G401 (cell line): Measurements from ENCODE around the gene C10orf62. TPM values are rescaled to one million over a fixed set of nuclear protein-coding genes. Genes with fewer than 3 reads are reported as not detected.
"Not testable (repeated sequence)": the region's sequence is repeated elsewhere in the genome, so short reads cannot be mapped to it uniquely, and the experiment has no call there.

Source experiments
- DNase-seq: peaks from one replicate; pipeline ENCODE4 v3.0.0-alpha.2; 2015; ENCODE audit warnings: low spot score
- in situ Hi-C: cut with HindIII; loops from 2 replicates; pipeline ENCODE4 v1.10.0; 2016; ENCODE audit warnings: low sequenced_read_pairs, mixed read lengths
- total RNA-seq: library from RNA; depleted of rRNA; stranded (reverse); fragments of >200 nt; shearing (Covaris generic); gene quantifications from 2 replicates; pipeline ENCODE4 v1.2.3, GENCODE V29; 2014

C10orf62 gene
- total RNA-seq, 1 experiment from 2014 or later = 0.24 TPM

DNA sequence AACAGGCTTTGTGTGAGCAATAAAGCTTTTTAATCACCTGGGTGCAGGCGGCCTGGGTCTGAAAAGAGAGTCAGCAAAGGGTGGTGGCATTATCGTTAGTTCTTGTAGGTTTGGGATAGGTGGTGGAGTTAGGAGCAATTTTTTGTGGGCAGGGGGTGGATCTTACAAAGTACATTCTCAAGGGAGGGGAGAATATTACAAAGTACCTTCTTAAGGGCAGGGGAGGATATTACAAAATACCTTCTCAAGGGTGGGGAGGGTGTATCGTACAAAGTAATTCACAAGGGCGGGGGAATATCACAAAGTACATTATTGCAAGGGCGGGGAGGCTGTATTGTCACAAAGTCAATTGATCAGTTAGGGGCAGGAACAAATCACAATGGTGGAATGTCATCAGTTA lies 27.2 kb upstream of the C10orf62 start:
- in situ Hi-C loops, DNase-seq: not testable (repeated sequence)

DNA sequence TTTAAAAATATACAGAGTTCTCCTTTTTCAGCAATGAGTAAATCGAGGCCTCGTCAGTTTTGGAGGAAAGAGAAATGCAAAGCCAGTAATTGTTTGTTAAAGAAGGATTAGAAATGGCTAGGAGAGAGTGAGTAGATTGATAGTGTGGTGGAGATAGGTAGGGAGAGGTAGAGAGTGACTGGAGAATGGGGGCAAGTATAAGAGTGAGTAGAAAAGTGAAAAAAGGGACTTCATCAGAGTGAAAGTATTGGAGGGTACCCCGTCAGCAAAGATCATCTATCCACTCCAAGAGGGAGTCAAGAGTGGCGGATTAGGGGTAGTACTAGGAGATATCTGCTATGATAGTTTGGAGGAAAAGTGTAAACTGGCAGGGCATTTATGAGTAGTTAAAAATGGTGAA lies 26.2 kb upstream of the C10orf62 start:
- DNase-seq = no peak
- in situ Hi-C loops = no loop called here

DNA sequence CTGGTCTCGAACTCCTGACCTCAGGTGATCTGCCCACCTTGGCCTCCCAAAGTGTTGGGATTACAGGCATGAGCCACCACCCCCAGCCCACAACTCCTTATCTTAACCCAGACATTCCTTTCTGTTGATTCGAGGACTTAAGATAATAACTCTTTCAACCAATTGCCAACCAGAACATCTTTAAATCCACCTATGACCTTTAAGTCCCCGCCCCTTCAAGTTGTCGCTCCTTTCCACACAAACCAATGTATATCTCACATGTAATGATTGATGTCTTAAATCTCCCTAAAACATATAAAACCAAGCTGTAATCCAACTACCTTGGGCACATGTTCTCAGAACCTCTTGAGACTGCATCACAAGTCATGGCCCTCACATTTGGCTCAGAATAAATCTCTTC lies 24.7 kb upstream of the C10orf62 start:
- in situ Hi-C loops = no loop called here
- DNase-seq = no peak

GRCh38 chr10:97566336-97566996 lies 23.1 kb upstream of the C10orf62 start:
- in situ Hi-C loops = no loop called here
- no peak for DNase-seq

DNA sequence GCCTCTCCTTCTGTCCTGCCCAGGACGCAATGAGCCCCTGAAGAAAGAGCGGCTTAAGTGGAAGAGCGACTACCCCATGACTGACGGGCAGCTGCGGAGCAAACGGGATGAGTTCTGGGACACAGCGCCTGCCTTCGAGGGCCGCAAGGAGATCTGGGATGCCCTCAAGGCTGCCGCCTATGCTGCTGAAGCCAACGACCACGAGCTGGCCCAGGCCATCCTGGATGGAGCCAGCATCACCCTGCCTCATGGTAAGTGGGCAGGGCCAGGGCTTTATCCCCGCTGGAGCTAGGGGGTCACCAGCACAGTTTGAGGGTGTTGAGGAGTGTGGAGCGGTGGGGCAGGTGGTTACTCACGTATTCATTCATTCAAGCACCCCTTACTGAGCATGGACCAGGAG lies 21.6 kb upstream of the C10orf62 start:
- in situ Hi-C loops = no loop called here
- DNase-seq = no peak

DNA sequence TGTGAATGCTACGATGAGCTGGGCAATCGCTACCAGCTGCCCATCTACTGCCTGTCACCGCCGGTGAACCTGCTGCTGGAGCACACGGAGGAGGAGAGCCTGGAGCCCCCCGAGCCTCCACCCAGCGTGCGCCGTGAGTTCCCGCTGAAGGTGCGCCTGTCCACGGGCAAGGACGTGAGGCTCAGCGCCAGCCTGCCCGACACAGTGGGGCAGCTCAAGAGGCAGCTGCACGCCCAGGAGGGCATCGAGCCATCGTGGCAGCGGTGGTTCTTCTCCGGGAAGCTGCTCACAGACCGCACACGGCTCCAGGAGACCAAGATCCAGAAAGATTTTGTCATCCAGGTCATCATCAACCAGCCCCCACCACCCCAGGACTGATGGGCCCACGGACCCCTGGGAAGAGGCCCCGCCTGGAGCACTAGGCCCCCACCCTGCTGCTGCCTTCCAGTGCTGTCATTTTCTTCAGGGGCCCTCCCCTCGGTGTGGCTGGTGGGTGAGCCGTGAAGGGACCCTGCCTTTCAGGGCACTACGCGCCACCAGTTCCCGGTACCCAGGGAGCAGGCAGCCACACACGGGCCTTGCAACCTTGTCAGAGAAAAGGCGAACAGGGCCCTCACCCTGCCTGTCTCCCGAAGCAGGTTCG lies 19.3 kb upstream of the C10orf62 start:
- peak; percentile 30 for DNase-seq
- in situ Hi-C loops = no loop called here

DNA sequence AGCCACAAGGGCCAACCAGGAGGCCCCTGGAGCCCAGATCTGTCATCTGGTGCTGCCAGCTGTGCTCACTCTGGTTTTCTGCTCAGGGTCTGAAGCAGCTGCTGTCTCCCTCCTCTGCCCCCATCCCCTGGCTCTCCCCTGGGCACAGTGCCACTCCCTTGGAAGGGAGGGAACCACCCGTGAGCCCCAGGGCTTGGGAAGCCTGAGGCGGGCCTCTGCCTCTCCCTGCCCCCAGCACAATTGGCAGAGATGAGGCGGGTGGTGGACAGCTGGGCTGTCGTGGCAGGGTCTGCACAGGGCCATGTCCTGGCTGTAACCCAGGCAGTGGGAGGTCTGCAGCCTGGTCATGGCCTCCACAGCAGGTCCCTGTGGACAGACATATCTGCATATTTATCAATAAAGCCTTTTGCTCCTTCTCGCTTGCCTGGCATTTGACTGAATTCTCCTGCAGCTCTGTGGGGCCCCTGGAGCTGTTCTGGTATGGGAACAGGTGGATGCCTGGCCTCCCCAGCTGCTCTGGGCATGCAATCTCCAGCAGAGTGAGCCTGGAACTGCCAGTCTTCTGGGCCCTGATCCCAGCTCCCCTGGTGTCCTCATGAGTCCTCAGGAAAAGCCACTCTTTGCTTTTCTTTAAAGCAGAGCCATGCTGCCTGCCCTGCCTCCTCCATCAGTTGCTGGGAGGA lies 18.6 kb upstream of the C10orf62 start:
- DNase-seq = peak; percentile 95
- in situ Hi-C loops = no loop called here

- DNase-seq = peak; percentile 66
- in situ Hi-C loops = no loop called here
These were observed 17.9 kb upstream of the C10orf62 start for GRCh38 chr10:97571622-97572021.

GRCh38 chr10:97572214-97572989 lies 17.1 kb upstream of the C10orf62 start, which contains the start of gene ANKRD2:
ANKRD2 (plus strand) TSS chr10:97572779; CDS start chr10:97572789, 10 bp downstream.
- in situ Hi-C loops = no loop called here
- peak; percentile 87 for DNase-seq

DNA sequence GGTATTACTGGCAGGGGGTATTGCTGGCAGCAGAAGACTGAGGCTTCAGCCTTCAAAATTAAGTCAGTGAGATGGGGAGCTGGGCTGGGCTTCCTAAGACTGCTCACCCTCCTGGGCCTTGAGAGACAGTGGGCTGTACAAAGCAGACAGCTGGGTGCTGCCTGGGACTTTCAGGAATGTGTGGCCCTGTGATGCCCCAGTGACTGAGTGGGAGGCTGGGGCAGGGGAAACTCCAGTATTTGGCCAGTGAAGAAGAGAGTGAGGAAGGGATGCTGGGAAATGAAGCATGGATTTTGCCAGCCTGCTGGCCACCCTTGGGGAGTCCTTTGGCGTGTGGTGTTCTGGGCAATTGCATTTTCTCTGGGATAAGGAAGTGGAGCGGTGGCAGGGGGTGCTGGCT lies 16.5 kb upstream of the C10orf62 start:
- no peak for DNase-seq
- in situ Hi-C loops = no loop called here

DNA sequence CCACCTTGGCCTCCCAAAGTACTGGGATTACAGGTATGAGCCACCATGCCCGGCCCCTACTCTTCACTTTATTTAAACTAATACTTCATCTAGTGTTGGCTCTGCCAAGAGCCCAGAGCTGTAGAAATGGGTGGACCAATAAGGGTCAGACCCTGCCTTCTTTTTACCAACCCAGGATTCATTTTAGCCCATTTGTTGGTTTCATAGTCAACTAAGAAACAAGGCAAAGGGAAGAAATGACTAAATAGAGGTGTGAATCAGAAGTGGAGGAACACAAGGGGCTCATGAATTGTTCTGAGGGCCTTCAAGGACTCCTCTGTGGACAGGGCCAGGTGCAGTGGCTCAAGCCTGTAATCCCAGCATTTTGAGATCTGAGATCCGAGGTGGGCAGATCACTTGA lies 15.8 kb upstream of the C10orf62 start:
- no peak for DNase-seq
- in situ Hi-C loops = no loop called here

DNA sequence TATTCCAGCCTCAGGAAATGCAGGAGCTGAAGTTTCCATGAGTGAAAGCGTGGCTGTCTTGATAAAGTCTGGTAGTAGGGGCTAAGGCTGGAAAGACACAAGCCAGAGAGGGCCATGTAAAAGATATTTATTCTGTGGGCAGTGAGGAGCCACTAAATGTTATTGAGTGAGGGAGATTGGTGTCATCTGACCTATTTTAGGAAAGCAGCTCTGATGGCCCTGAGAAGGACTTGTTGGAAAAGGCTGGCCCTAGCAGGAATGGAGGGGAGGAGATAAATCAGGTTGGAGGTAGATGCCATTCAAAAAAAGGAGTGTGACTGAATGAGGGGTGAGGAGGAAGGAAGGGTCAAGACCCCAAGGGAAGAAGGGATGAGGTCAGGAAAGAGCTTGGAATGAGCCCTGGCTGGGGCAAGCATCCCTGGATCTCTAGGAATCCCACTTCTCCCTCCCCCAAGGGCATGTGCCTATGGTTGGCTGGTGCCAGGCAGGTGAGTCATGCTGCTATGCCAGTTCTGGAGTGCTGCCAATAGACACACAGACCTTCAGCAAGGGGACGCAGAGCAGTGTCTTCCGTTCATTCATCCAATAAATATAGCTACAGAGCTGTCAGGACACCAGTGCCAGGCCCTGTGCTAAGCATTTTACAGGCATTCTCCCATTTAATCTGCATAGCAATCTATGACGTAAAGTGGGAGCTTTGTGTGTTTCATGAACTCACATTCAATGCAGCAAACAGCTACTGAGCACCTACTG lies 15.0 kb upstream of the C10orf62 start:
- DNase-seq = peak; percentile 96
- in situ Hi-C loops = no loop called here

- in situ Hi-C loops = no loop called here
- no peak for DNase-seq
These were observed 14.3 kb upstream of the C10orf62 start for GRCh38 chr10:97575127-97575668.

GRCh38 chr10:97576487-97576886 lies 13.0 kb upstream of the C10orf62 start:
- in situ Hi-C loops, DNase-seq: not testable (repeated sequence)

DNA sequence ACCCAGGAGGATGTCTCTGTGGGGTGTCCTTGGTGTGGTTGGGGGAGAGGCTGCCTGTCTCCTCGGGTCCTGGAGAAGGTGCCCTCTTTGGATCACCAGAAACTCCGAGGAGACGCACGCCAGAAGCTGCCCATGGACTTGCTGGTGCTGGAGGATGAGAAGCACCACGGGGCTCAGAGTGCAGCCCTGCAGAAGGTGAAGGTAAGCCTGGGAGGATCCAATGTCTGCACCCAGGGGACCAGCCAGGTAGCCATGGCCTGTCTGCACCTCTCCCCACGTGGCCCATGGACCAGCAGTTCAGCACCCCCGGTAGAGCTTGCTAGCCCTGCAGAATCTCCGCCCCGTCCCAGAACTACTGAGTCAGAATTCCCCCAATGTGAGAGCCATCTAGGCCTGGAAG lies 11.8 kb upstream of the C10orf62 start:
- DNase-seq = no peak
- in situ Hi-C loops = no loop called here

- in situ Hi-C loops = no loop called here
- no peak for DNase-seq
These were observed 11.2 kb upstream of the C10orf62 start for GRCh38 chr10:97578171-97578844.

- peak; percentile 67 for DNase-seq
These were observed 8.8 kb upstream of the C10orf62 start for GRCh38 chr10:97580421-97581367.

More at GRCh38 chr10:97580421-97581367, 8.8 kb upstream of the C10orf62 start:
- in situ Hi-C loops = no loop called here
